ENCODE results near the gene FAM167B.

Gene FAM167B

DNA sequence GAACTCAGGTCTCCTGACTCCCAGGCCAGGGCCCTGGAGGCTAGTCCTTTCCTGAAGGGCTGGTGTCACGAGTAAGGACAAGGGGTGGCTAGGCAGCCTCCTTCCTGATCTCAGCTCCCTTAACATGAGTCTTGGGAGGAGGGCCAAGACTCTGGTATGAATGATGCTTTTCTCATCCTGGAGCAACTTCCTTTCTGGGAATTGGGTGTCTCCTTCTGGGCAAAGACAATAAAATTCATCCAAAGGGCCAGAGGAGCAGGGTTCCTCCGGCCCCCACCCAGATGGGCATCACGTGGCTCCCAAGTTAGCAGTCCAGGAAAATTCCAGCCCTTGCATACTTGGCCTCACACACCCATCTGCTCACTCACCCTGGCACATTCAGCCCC, at the start of gene FAM167B:
FAM167B (plus strand) TSS at position 335 of the 386 bp plus-strand sequence. CDS start 200 bp downstream, outside the sequence.
- DNase-seq (ENCODE audit: low spot score): no peak

DNA sequence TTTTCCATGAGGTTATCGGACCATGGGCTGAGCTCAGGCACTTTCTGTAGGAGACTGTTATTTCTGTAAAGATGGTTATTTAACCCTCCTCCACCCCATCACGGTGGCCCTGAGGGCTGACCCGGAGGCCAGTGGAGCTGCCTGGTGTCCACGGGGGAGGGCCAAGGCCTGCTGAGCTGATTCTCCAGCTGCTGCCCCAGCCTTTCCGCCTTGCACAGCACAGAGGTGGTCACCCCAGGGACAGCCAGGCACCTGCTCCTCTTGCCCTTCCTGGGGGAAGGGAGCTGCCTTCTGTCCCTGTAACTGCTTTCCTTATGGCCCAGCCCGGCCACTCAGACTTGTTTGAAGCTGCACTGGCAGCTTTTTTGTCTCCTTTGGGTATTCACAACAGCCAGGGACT, 49.2 kb upstream of the FAM167B start:
- no peak for DNase-seq (ENCODE audit: low spot score)

GRCh38 chr1:32198237-32199042, 48.6 kb upstream of the FAM167B start:
- no peak for DNase-seq (ENCODE audit: low spot score)

- DNase-seq (ENCODE audit: low spot score): no peak
These were observed 47.8 kb upstream of the FAM167B start for GRCh38 chr1:32199043-32199716.

GRCh38 chr1:32199717-32200072, 47.3 kb upstream of the FAM167B start:
- DNase-seq (ENCODE audit: low spot score): no peak

DNA sequence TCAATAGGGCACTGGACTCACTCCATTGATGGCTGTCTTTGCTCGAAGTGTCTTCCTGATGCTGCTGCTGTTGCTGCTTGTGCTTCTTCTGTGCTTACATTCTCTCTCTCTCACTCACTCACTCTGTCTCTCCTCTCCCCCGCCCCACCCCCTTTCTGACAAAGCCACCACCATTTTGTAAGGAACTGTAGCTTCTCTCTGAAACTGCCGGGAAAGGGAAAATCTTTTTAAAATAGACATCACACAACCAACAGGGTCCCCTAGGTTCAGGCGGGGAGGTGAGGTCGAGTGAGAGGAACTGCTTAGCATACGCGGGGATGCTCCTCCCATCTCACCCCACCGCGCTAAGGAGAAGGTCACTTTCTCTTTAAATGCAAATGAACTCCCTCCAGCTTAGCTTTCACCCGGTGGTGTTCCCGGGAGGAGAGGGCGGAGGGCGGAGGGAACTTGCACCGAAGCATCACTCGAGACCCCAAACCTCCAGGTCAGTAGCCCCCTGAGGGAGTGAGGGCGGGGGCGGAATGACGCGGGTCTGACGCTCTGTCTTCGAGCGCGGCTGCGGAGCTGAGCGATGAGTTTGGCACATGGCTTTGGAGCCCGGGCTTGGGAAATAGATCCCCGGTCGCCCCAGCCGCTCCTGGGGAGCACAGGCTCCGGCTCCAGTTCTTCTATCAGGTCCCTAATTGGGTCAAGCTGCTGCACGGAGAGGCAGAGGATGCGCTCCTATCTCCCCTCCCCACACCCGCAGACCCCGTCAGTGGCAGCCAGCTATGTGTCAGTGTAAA, 46.6 kb upstream of the FAM167B start, which contains the start of gene CCDC28B:
CCDC28B (plus strand) TSS at position 370 of the 785 bp plus-strand sequence. CDS start 1,341 bp downstream, outside the sequence.
- peak; percentile 56 for DNase-seq (ENCODE audit: low spot score)

- no peak for DNase-seq (ENCODE audit: low spot score)
These were observed 45.8 kb upstream of the FAM167B start for GRCh38 chr1:32201011-32201855.

DNA sequence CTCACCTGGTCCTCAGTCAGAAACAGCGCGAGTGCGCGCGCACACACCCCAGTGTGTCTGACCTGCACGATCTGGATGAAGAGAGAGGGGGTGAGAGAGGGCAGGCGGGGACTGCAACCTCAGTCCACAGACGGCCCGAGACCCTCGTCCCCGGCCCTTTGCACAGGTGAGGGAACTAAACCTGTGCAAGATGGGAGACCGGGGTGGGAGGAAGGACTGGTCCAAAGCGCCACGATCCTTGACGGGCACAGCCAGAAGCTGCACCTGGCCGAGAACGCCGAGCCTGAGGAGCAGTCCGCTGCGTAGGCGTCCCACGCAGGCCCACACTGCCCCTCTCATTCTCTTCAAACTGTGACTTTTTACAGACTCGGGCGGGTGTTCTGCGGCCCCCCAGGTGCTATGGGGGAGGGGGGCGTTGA, 42.1 kb upstream of the FAM167B start:
- no peak for DNase-seq (ENCODE audit: low spot score)

DNA sequence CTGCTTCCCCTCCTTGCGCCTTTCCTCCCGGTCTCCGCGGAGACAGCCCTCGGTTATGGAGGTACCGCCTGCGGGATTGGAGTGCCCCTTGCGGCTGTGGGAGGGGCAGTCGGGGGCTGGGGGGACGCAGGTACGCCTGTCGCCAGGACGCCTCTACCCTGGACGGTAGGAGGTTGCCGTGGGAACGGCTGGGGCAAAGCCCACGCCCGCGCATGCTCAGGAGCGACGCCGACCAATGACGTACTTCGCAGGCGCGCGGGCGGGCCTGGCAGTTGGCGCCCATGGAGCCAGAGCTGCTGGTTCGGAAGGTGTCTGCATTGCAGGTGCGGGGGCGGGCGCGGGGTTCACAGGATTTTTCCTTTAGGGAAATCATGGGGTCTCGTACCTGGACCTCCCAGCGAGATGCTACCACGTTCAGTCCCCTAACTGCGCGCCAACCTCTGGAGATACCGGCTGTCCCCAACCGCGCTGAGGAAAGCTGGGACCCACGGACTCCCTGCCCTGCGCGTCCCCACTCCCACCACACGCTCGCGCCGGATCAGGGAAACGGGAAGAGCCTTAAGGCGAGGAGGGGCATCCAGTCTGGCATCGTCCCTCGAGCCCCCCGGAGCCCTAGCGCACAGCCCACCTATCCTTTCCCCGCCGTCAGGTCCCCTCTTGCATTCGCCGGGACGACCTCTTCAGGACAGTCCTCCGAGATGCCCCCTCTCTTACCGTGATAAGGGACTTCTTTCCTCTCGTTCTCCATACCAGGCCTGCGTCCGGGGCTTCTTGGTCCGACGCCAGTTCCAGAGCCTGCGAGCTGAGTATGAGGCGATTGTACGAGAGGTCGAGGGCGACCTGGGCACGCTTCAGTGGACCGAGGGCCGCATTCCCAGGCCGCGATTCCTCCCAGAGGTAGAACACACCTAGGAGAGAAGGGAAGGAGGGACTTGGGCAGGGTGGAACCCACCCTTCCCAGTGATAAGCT, 41.3 kb upstream of the FAM167B start, which contains the start of gene IQCC:
IQCC (plus strand) TSS at position 271 of the 970 bp plus-strand sequence; CDS start at position 282, 11 bp downstream.
- peak; percentile 76 for DNase-seq (ENCODE audit: low spot score)

DNA sequence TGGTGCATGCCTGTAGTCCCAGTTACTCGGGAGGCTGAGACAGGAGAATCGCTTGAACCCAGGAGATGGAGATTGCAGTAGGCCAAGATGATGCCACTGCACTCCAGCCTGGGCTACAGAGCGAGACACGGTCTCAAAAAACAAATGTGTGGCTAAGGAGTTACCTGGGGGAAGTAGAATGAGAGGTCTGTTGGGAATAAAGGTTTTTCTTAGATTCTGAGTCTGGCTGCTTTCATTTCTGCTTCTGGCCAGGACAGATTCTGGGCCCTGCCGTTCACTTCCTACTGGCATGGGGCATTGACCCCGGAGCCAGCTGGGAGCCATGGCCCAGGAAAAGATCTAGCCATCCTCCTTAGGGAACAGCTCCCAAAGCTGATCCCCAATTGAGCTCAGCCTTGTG, 38.6 kb upstream of the FAM167B start:
- DNase-seq (ENCODE audit: low spot score): no peak

- DNase-seq (ENCODE audit: low spot score): no peak
These were observed 38.1 kb upstream of the FAM167B start, which contains the start of gene DCDC2B for GRCh38 chr1:32208891-32209328. DCDC2B (plus strand) TSS chr1:32209089; CDS start chr1:32209094, 5 bp downstream.

GRCh38 chr1:32215629-32216480, 31.2 kb upstream of the FAM167B start:
- peak; percentile 74 for DNase-seq (ENCODE audit: low spot score)

- no peak for DNase-seq (ENCODE audit: low spot score)
These were observed 30.5 kb upstream of the FAM167B start for GRCh38 chr1:32216566-32216965.

GRCh38 chr1:32219022-32219421, 28.0 kb upstream of the FAM167B start:
- no peak for DNase-seq (ENCODE audit: low spot score)

DNA sequence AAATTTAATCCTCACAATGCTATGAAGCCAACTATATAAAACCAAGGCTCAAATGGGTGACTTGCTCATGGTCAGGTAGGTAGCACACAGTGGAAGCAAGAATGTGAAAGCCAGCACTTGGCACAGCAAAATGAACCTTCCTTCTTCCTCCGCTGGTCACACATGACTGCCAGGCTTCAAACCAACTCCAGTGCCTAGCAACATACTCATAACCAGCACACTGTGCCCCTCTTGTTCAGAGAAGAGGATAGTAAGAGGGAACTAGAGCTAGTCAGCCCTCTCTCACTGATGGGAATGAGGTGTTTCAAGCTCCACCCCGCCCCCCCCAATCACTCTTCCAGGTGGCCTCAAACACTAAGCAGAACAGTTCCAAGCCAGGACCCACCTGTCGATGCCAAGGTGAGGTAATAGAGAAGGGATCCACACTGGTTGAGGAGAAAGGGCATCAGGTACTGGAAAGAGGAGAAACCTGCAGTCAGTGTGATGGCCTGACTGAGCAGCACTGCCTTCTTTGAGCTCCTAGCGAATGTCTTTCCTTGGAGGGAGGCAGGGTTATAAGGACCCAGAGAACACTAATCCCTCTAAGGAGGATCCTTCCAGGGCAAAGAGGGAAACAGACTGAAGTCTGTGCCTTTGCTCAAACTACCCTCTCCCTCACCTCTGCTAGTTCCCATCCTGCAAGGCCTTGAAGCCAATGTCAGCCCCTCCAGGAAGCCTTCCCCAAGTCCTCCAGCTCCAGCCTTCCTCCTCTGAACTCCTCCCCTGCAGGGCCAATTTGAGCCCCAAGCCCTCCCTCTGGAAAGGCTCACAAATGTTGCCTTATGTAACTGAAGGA, 26.1 kb upstream of the FAM167B start:
- DNase-seq (ENCODE audit: low spot score): no peak

DNA sequence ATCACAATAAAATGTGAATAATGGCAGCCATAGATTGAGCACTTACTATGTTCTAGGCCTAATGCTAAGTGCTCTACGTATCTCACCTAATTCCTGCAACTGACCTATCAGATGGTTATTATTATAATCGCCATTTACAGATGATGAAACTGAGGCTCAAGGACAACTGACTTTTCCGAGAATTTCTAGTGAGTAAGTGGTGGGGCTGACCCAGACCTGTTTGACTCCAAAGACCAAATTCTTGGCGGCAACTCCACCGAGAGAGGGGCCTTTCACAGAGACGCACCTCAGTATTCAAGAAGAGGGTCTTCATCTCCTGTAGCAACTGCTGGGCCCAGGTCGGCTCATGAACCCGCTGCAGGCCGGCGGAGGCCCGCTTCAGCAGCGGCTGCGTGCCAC, 25.4 kb upstream of the FAM167B start:
- DNase-seq (ENCODE audit: low spot score): no peak

GRCh38 chr1:32221980-32222755, 24.9 kb upstream of the FAM167B start, which contains the start of the genes EIF3I and TMEM234:
EIF3I (plus strand) TSS chr1:32222407; CDS start chr1:32222442, 35 bp downstream.
TMEM234 (minus strand) TSS chr1:32222353; CDS start chr1:32222322, 31 bp downstream.
- peak; percentile 94 for DNase-seq (ENCODE audit: low spot score)

Data from pons (tissue), 1 donor.